K562 (cell line): ENCODE data around the gene KCNK16. TPM values are rescaled to one million over a fixed set of nuclear protein-coding genes. Genes with fewer than 3 reads are reported as not detected.

Source experiments
- ATAC-seq: fragments of 200-7000 bp; cut with Tn5 transposase; 3 replicates; pipeline ENCODE4 v1.9.1; 2020; ENCODE audit warnings: moderate library complexity
- BruUV-seq: library from RNA; stranded (reverse); fragments of 400-500 nt; replicated peaks from 2 replicates; lab custom pipeline; 2021; lab: Mats Ljungman, UMichigan
- CTCF ChIA-PET: fragments of 300-600 bp; formaldehyde crosslinking; extraction: SDS; loops from one replicate; lab custom pipeline; 2021; ENCODE audit warnings: low intra/inter-chr PET ratio; lab: Yijun Ruan, JAX
- POLR2A ChIA-PET: fragments of 300-600, 350-650 bp; sonication (Branson Sonifier 250); formaldehyde crosslinking; extraction: SDS; loops from one replicate; lab custom pipeline; 2021; ENCODE audit warnings: antibody characterized with exemption, inconsistent platforms; lab: Yijun Ruan, JAX
- DNase-seq, 4 experiments: peaks; one replicate each; pipeline versions ENCODE4 v3.0.0 to v3.0.0-alpha.2; 2011 to 2018; ENCODE audit warnings: low spot score in 3 of 4, mixed read lengths in 3 of 4; ENCODE audit errors: extremely low read depth in 1 of 4
- FAIRE-seq: peaks from 2 replicates; lab custom pipeline; 2011; peaks lifted over from hg19 to GRCh38; lab: Jason Lieb, UNC
- H2AFZ ChIP-seq: 2 replicates; pipeline ENCODE4 v1.6.0; 2011; ENCODE audit warnings: low read depth, low read length, control low read depth, inconsistent platforms
- H3K27ac ChIP-seq: fragments of 200-600 bp; 3 replicates; pipeline ENCODE4 v1.8.0; 2011; ENCODE audit warnings: low read depth, mild to moderate bottlenecking, control low read depth, inconsistent platforms, low read length, moderate library complexity, mixed read lengths; ENCODE audit errors: extremely low read depth
- H3K27me3 ChIP-seq, 2 experiments: fragments of 300-600 bp in 1 of 2; 2 replicates in 1 of 2; 3 replicates in 1 of 2; pipeline versions ENCODE4 v1.6.0 to v1.8.0; 2011; ENCODE audit warnings: inconsistent platforms in 2 of 2, low read length in 2 of 2, mild to moderate bottlenecking in 1 of 2, mixed read lengths in 1 of 2, moderate library complexity in 1 of 2; ENCODE audit not compliant: control insufficient read depth in 2 of 2, insufficient read depth in 2 of 2
- H3K36me3 ChIP-seq: fragments of 300-600 bp; 3 replicates; pipeline ENCODE4 v1.8.0; 2011; ENCODE audit warnings: mild to moderate bottlenecking, low read length, inconsistent platforms; ENCODE audit not compliant: control insufficient read depth, insufficient read depth
- H3K4me1 ChIP-seq, 2 experiments: fragments of 200-600 bp in 1 of 2; replicated peaks in 1 of 2; 2 replicates in 1 of 2; 3 replicates in 1 of 2; pipeline versions ENCODE4 v1.5.1 to v1.8.0; 2011; ENCODE audit warnings: inconsistent platforms in 2 of 2, low read length in 2 of 2, mild to moderate bottlenecking in 1 of 2, mixed read lengths in 1 of 2, moderate library complexity in 1 of 2; ENCODE audit not compliant: control insufficient read depth in 2 of 2, insufficient read depth in 2 of 2
- H3K4me2 ChIP-seq: 2 replicates; pipeline ENCODE4 v1.6.1; 2011; ENCODE audit warnings: low read length, control low read depth, inconsistent platforms, mixed read lengths; ENCODE audit not compliant: insufficient read depth
- H3K4me3 ChIP-seq: fragments of 200-600 bp; sonication (generic), shearing (Covaris generic); 2 replicates; pipeline ENCODE4 v1.5.1; 2016; ENCODE audit warnings: control low read depth, inconsistent platforms
- H3K79me2 ChIP-seq: fragments of 200-600 bp; 3 replicates; pipeline ENCODE4 v1.8.0; 2011; ENCODE audit warnings: low read length, inconsistent platforms; ENCODE audit not compliant: control insufficient read depth, insufficient read depth
- H3K9ac ChIP-seq, 2 experiments: 2 replicates each; pipeline versions ENCODE4 v1.6.0 to v1.6.1; 2011; ENCODE audit warnings: low read depth in 2 of 2, low read length in 2 of 2, control low read depth in 1 of 2, inconsistent platforms in 1 of 2, mild to moderate bottlenecking in 1 of 2, mixed read lengths in 1 of 2; ENCODE audit not compliant: insufficient read depth in 1 of 2
- H3K9me1 ChIP-seq: one replicate; pipeline ENCODE4 v1.6.0; 2011; ENCODE audit warnings: inconsistent platforms, mild to moderate bottlenecking, low read length, moderate library complexity; ENCODE audit not compliant: control insufficient read depth, insufficient read depth
- H3K9me3 ChIP-seq: replicated peaks from 2 replicates; pipeline ENCODE4 v1.5.1; 2011; ENCODE audit warnings: low read depth, low read length, inconsistent platforms; ENCODE audit not compliant: control insufficient read depth, insufficient read depth
- H4K20me1 ChIP-seq: replicated peaks from 2 replicates; pipeline ENCODE4 v1.6.1; 2011; ENCODE audit warnings: low read length, inconsistent platforms, mixed read lengths; ENCODE audit not compliant: control insufficient read depth, insufficient read depth
- DNMT1 ChIP-seq: fragments of 450-650 bp; IDR thresholded peaks from 2 replicates; pipeline ENCODE4 v1.6.1; 2016; ENCODE audit warnings: antibody characterized with exemption, mild to moderate bottlenecking
- NCOA4 ChIP-seq: fragments of 450-650 bp; IDR thresholded peaks from 2 replicates; pipeline ENCODE4 v1.6.1; 2018; ENCODE audit warnings: mild to moderate bottlenecking; ENCODE audit not compliant: partially characterized antibody
- SMARCA4 ChIP-seq: fragments of 450-650 bp; IDR thresholded peaks from 2 replicates; pipeline ENCODE4 v1.6.1; 2016
- SRSF1 ChIP-seq: fragments of 200-400 bp; formaldehyde crosslinking; IDR thresholded peaks from 2 replicates; pipeline ENCODE4 v1.6.1; 2017; ENCODE audit warnings: mild to moderate bottlenecking, low read depth, low read length, moderate library complexity
- ZNF717 ChIP-seq: fragments of 250-450 bp; sonication (Bioruptor Pico); IDR thresholded peaks from 2 replicates; pipeline ENCODE4 v1.5.0; 2021
- ZSCAN29 ChIP-seq: fragments of 450-650 bp; IDR thresholded peaks from 2 replicates; pipeline ENCODE4 v1.6.1; 2017
- WGBS: fragments of 100-300 bp; shearing (Covaris generic); methylation state at CpG from one replicate; pipeline ENCODE4 v1.1.6; 2016; ENCODE audit warnings: low coverage, mixed read lengths; ENCODE audit not compliant: insufficient coverage; ENCODE audit errors: missing lambda C conversion rate; 5-methylcytosine and 5-hydroxymethylcytosine counted together
- in situ Hi-C: fragments of 300-500 bp; cut with MboI; formaldehyde crosslinking; loops from 4 replicates; pipeline ENCODE4 v1.15.0; 2018; ENCODE audit warnings: inconsistent platforms, mixed read lengths
- intact Hi-C: fragments of 100-400 bp; cut with micrococcal nuclease; formaldehyde crosslinking; loops from 2 replicates; pipeline ENCODE4 v1.14.2; 2022
- polyA plus RNA-seq, 8 experiments: library from polyadenylated mRNA; depleted of rRNA in 4 of 8; stranded (reverse) in 5 of 8; unstranded in 3 of 8; fragments of >200 nt; fragmentation: Nextera tagmentation in 2 of 8; fragmentation: Illumina TruSeq in 1 of 8; extraction: Ambion mirVana in 2 of 8; extraction: Trizol in 1 of 8; gene quantifications; 2 replicates each; pipeline versions ENCODE4 v1.2.1 to v1.2.3, GENCODE V29; 2011 to 2014; ENCODE audit warnings: inconsistent platforms in 1 of 8, missing spikeins in 1 of 8
- total RNA-seq, 7 experiments: library from RNA; depleted of rRNA in 6 of 7; stranded (reverse); fragments of >200 nt in 6 of 7; fragmentation: Illumina TruSeq in 2 of 7; extraction: Trizol in 2 of 7; gene quantifications; 2 replicates each; pipeline versions ENCODE4 v1.2.1 to v1.2.3, GENCODE V29; 2011 to 2021; ENCODE audit warnings: low replicate concordance in 1 of 7

KCNK16 gene
- total and polyA plus RNA-seq, 9 of the 15 experiments (the other 6 are each of a cell fraction or from before 2014, with no cell fraction given), result not detected

GRCh38 chr6:39350723-39351505 is 28.4 kb upstream of the KCNK16 start:
- H4K20me1 ChIP-seq, result peaks cover 6% of the 10 kb centered on the region; the same call in 1 of the 2 replicates
- no peak for FAIRE-seq
- TF ChIP-seq ZSCAN29, result no peak
- TF ChIP-seq DNMT1, result no peak
- TF ChIP-seq SMARCA4, result no peak
- no peak for TF ChIP-seq NCOA4
- no peak for TF ChIP-seq SRSF1
- no peak for TF ChIP-seq ZNF717
- TF ChIP-seq, all 486 proteins: peak for 0
- no peak overlapping the region for H3K4me3 ChIP-seq
- no peaks in the 10 kb centered on the region for H3K4me1 ChIP-seq
- ChIA-PET POLR2A (interaction anchor here (0.6 kb wide), 2 partner anchors 18 to 182 kb away, joined by 3 read pairs; no protein-coding TSS in a partner anchor), CTCF (no interaction called here)
- no peaks in the 10 kb centered on the region for H3K36me3 ChIP-seq
- H3K27ac ChIP-seq, result no peak overlapping the region
- DNase-seq (no peak), ATAC-seq (no peak)
- BruUV-seq, result no TSS peak
- no peaks in the 10 kb centered on the region for H3K79me2 ChIP-seq
- no peak overlapping the region for H2AFZ ChIP-seq
- H3K9me1 ChIP-seq, result no peaks in the 10 kb centered on the region
- intact Hi-C loops, result no loop called here
- under 1% methylated on average over 13 of the region's 13 CpGs for WGBS
- in situ Hi-C loops, result loop anchor here (25.0 kb wide), 3 partner anchors 961 to 1686 kb away; partner anchors contain the start of genes TSPO2 and UNC5CL
- no peak overlapping the region; a peak in 1 of 4 replicates for H3K9ac ChIP-seq
- no peak overlapping the region for H3K4me2 ChIP-seq
- peaks cover 20 to 37% of the 10 kb centered on the region in 2 experiments; a peak in 3 of 5 replicates for H3K27me3 ChIP-seq
- H3K9me3 ChIP-seq, result no peaks in the 10 kb centered on the region
